Measurements from ENCODE around the gene MOSMO. TPM values are rescaled to one million over a fixed set of nuclear protein-coding genes. Genes with fewer than 3 reads are reported as not detected.
A peak's percentile ranks its signal among the peaks of the same experiment; 100 is the strongest.

MOSMO gene
- total and polyA plus RNA-seq, 8 donors, result 3.7 to 8.0 (median 5.1) TPM

DNA sequence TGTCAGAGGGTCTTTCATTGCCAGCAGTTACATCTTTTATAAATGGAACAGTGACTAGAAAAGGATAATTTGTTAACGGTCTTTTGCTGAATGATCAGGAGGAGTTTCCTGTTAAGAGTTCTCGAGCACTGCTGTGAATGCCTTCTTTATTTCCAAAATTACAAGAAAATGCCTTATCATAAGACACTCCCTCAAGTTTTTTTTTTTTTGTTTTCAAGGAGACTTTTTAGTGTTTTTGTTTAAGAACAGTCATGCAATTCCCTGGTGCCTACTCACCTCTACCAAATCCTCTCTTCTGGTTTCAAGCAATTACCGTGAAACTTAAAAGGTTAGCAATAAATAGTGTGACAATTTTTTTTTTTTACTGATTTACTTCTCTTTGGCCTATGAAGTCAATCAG is 65.4 kb downstream of the MOSMO start:
- intact Hi-C loops (cut with DNase I), result loop anchor here in 2 of 3 donors (5.0 to 10.0 kb wide), 2 partner anchors 61 to 69 kb away; partner anchors contain the start of genes MOSMO (in 1 of the 2) and PDZD9 (in 1 of the 2)
- H3K36me3 ChIP-seq, result no peaks in the 10 kb centered on the region
- DNase-seq (no peak), ATAC-seq (no peak), FAIRE-seq (no peak)
- peaks cover 0 to 13% (median 8%) of the 10 kb centered on the region in 3 donors for H3K4me1 ChIP-seq
- no peak overlapping the region for H3K27ac ChIP-seq
- H3K9me3 ChIP-seq, result no peaks in the 10 kb centered on the region
- no peaks in the 10 kb centered on the region for H3K27me3 ChIP-seq
- WGBS, 2 donors, result 75 to 81% methylated on average over 3 of the region's 3 CpGs
- no peak for TF ChIP-seq CTCF (IDR thresholded peaks at IDR 0.05)
- no peak overlapping the region for H3K4me3 ChIP-seq

- Histone ChIP-seq H3K27me3 (no peaks in the 10 kb centered on the region), H3K4me3 (no peak overlapping the region), H3K36me3 (no peaks in the 10 kb centered on the region), H3K27ac (no peak overlapping the region), H3K4me1 (peaks cover 0 to 11% (median 7%) of the 10 kb centered on the region in 3 donors), H3K9me3 (peaks cover 0 to 2% (median 0%) of the 10 kb centered on the region in 4 donors)
- DNase-seq (no peak), FAIRE-seq (no peak), ATAC-seq (no peak)
- WGBS, 2 donors, result 87 to 89% methylated on average over 11 of the region's 11 CpGs
- intact Hi-C loops (cut with DNase I), result loop anchor here in 1 of 3 donors (10.0 kb wide), 1 partner anchor 70 kb away; the partner anchor contains the start of genes MOSMO and PDZD9
- TF ChIP-seq CTCF (IDR thresholded peaks at IDR 0.05), result no peak
These were observed 67.3 kb downstream of the MOSMO start for GRCh38 chr16:22075043-22075757.

- Histone ChIP-seq H3K4me1 (peaks cover 0 to 9% (median 1%) of the 10 kb centered on the region in 3 donors), H3K9me3 (peaks cover 0 to 2% (median 0%) of the 10 kb centered on the region in 4 donors), H3K4me3 (no peak overlapping the region), H3K27ac (no peak overlapping the region), H3K36me3 (no peaks in the 10 kb centered on the region), H3K27me3 (no peaks in the 10 kb centered on the region)
- no peak for TF ChIP-seq CTCF (IDR thresholded peaks at IDR 0.05)
- ATAC-seq (no peak), DNase-seq (no peak), FAIRE-seq (no peak)
- intact Hi-C loops (cut with DNase I), result loop anchor here in 1 of 3 donors (10.0 kb wide), 1 partner anchor 71 kb away; the partner anchor contains the start of genes MOSMO and PDZD9
- 88 to 100% methylated on average over 1 of the region's 1 CpG for WGBS, 2 donors
These were observed 67.9 kb downstream of the MOSMO start for GRCh38 chr16:22075776-22076175.

- Histone ChIP-seq H3K9me3 (peaks cover 0 to 2% (median 0%) of the 10 kb centered on the region in 4 donors), H3K27me3 (no peaks in the 10 kb centered on the region), H3K4me1 (peaks cover 0 to 7% (median 0%) of the 10 kb centered on the region in 3 donors), H3K27ac (no peak overlapping the region), H3K36me3 (no peaks in the 10 kb centered on the region), H3K4me3 (no peak overlapping the region)
- 39 to 41% methylated on average over 8 of the region's 8 CpGs for WGBS, 2 donors
- peak; percentile 44 to 80 (median 71) for TF ChIP-seq CTCF (IDR thresholded peaks at IDR 0.05)
- FAIRE-seq, result no peak
- intact Hi-C loops (cut with DNase I), result loop anchor here in 1 of 3 donors (10.0 kb wide), 1 partner anchor 73 kb away; the partner anchor contains the start of genes MOSMO and PDZD9
- DNase-seq, result peak in 5 of 6 donors; percentile 22 to 76 (median 48)
- peak in 3 of 4 donors; percentile 80 to 82 (median 81) for ATAC-seq
These were observed 69.9 kb downstream of the MOSMO start for GRCh38 chr16:22077700-22078313.
